ENCODE measurements around the gene LRMDA. TPM values are rescaled to one million over a fixed set of nuclear protein-coding genes. Genes with fewer than 3 reads are reported as not detected.

Gene LRMDA
- total RNA-seq, 4 donors from 2014 or later, result 2.2 to 7.8 (median 4.5) TPM

GRCh38 chr10:75841266-75841665 lies 409.8 kb downstream of the LRMDA start:
- no peaks in the 10 kb centered on the region for H3K9me3 ChIP-seq
- H3K27ac ChIP-seq, result no peak overlapping the region
- 87% methylated on average over 3 of the region's 3 CpGs; no CpG with 5 or more reads in 1 of the 2 donors for WGBS, 2 donors (ENCODE audit: low coverage in 1 of 2)
- H3K4me3 ChIP-seq, result no peak overlapping the region
- H3K36me3 ChIP-seq, result no peaks in the 10 kb centered on the region
- TF ChIP-seq CTCF (IDR thresholded peaks at IDR 0.05) (no peak), POLR2AphosphoS5 (IDR thresholded peaks at IDR 0.05) (no peak), EP300 (IDR thresholded peaks at IDR 0.05; ENCODE audit: low read depth) (no peak), POLR2A (IDR thresholded peaks at IDR 0.05) (no peak)
- no peaks in the 10 kb centered on the region for H3K27me3 ChIP-seq
- no peaks in the 10 kb centered on the region for H3K4me1 ChIP-seq
- in situ Hi-C loops (cut with MboI; ENCODE audit: low pct_ligation_motif_present in 1 of 4, low pct_unique_long_range_greater_than_20kb in 1 of 4, low sequenced_read_pairs in 3 of 4), result no loop called here
- intact Hi-C loops (cut with DNase I; ENCODE audit: low total_unique reads), result no loop called here
- no peak for DNase-seq

GRCh38 chr10:75845176-75845947 lies 413.9 kb downstream of the LRMDA start:
- H3K4me3 ChIP-seq, result no peak overlapping the region
- H3K27me3 ChIP-seq, result no peaks in the 10 kb centered on the region
- no peaks in the 10 kb centered on the region for H3K4me1 ChIP-seq
- H3K36me3 ChIP-seq, result no peaks in the 10 kb centered on the region
- intact Hi-C loops (cut with DNase I; ENCODE audit: low total_unique reads), result no loop called here
- H3K27ac ChIP-seq, result no peak overlapping the region
- H3K9me3 ChIP-seq, result no peaks in the 10 kb centered on the region
- TF ChIP-seq POLR2AphosphoS5 (IDR thresholded peaks at IDR 0.05), result no peak
- WGBS, 2 donors (ENCODE audit: low coverage in 1 of 2), result 77 to 80% methylated on average over 6 to 8 of the region's 8 CpGs
- in situ Hi-C loops (cut with MboI; ENCODE audit: low pct_ligation_motif_present in 1 of 4, low pct_unique_long_range_greater_than_20kb in 1 of 4, low sequenced_read_pairs in 3 of 4), result no loop called here
- no peak for DNase-seq

GRCh38 chr10:75847477-75847876 lies 416.1 kb downstream of the LRMDA start:
- no peak for DNase-seq
- Histone ChIP-seq H3K27ac (no peak overlapping the region), H3K9me3 (no peaks in the 10 kb centered on the region), H3K4me3 (no peak overlapping the region), H3K27me3 (no peaks in the 10 kb centered on the region), H3K4me1 (no peaks in the 10 kb centered on the region), H3K36me3 (no peaks in the 10 kb centered on the region)
- intact Hi-C loops (cut with DNase I; ENCODE audit: low total_unique reads), result no loop called here
- in situ Hi-C loops (cut with MboI; ENCODE audit: low pct_ligation_motif_present in 1 of 4, low pct_unique_long_range_greater_than_20kb in 1 of 4, low sequenced_read_pairs in 3 of 4), result no loop called here
- TF ChIP-seq EP300 (IDR thresholded peaks at IDR 0.05; ENCODE audit: low read depth), result no peak
- TF ChIP-seq CTCF (IDR thresholded peaks at IDR 0.05), result no peak
- no peak for TF ChIP-seq POLR2AphosphoS5 (IDR thresholded peaks at IDR 0.05)
- no peak for TF ChIP-seq POLR2A (IDR thresholded peaks at IDR 0.05)

- DNase-seq, result no peak
- no peak for TF ChIP-seq POLR2AphosphoS5 (IDR thresholded peaks at IDR 0.05)
- no peak for TF ChIP-seq EP300 (IDR thresholded peaks at IDR 0.05; ENCODE audit: low read depth)
- no peak for TF ChIP-seq CTCF (IDR thresholded peaks at IDR 0.05)
- TF ChIP-seq POLR2A (IDR thresholded peaks at IDR 0.05), result no peak
- WGBS, 2 donors (ENCODE audit: low coverage in 1 of 2), result 82 to 96% methylated on average over 3 to 5 of the region's 5 CpGs
- intact Hi-C loops (cut with DNase I; ENCODE audit: low total_unique reads) (no loop called here), in situ Hi-C loops (cut with MboI; ENCODE audit: low pct_ligation_motif_present in 1 of 4, low pct_unique_long_range_greater_than_20kb in 1 of 4, low sequenced_read_pairs in 3 of 4) (no loop called here)
- Histone ChIP-seq H3K4me1 (no peaks in the 10 kb centered on the region), H3K4me3 (no peak overlapping the region), H3K36me3 (no peaks in the 10 kb centered on the region), H3K27ac (no peak overlapping the region), H3K27me3 (no peaks in the 10 kb centered on the region), H3K9me3 (no peaks in the 10 kb centered on the region)
Measured at GRCh38 chr10:75851580-75852345, 420.3 kb downstream of the LRMDA start.

Data from transverse colon (tissue), 4 donors.